SK-N-MC (cell line): Measurements from ENCODE around the gene ALDH1A2.
A peak's percentile ranks its signal among the peaks of the same experiment; 100 is the strongest.
"Not testable (repeated sequence)": the region's sequence is repeated elsewhere in the genome, so short reads cannot be mapped to it uniquely, and the experiment has no call there.

Experiments
- DNase-seq: peaks from one replicate; pipeline ENCODE4 v3.0.0-alpha.2; 2011; ENCODE audit warnings: low read depth, low spot score
- H3K27ac ChIP-seq: fragments of 200-600 bp; sonication (generic); 2 replicates; pipeline ENCODE4 v1.5.1; 2016; ENCODE audit warnings: mixed run types
- H3K36me3 ChIP-seq: fragments of 200-600 bp; sonication (generic); 2 replicates; pipeline ENCODE4 v1.6.1; 2017; ENCODE audit warnings: antibody characterized with exemption, low read length, mixed read lengths; ENCODE audit not compliant: insufficient read depth
- H3K4me3 ChIP-seq: fragments of 200-600 bp; sonication (generic); 2 replicates; pipeline ENCODE4 v1.5.1; 2016
- H3K9ac ChIP-seq: fragments of 200-600 bp; sonication (generic); 2 replicates; pipeline ENCODE4 v1.8.0; 2017; ENCODE audit warnings: mixed run types, mixed read lengths; ENCODE audit not compliant: insufficient read length
- H3K9me3 ChIP-seq: fragments of 200-600 bp; sonication (generic); 2 replicates; pipeline ENCODE4 v1.6.1; 2017; ENCODE audit warnings: low read depth, mild to moderate bottlenecking, antibody characterized with exemption, low read length, moderate library complexity, mixed read lengths
- EZH2 ChIP-seq: fragments of 200-600 bp; sonication (generic); IDR thresholded peaks from one replicate; pipeline ENCODE4 v1.6.1; 2017; ENCODE audit warnings: antibody characterized with exemption
- FOXP2 ChIP-seq: optimal IDR thresholded peaks from 2 replicates; pipeline ENCODE3; 2011; ENCODE audit warnings: mild to moderate bottlenecking, moderate library complexity; ENCODE audit not compliant: insufficient read depth; ENCODE audit errors: extremely low read length, control extremely low read depth
- POLR2AphosphoS5 ChIP-seq: IDR thresholded peaks from 2 replicates; pipeline ENCODE4 v1.6.1; 2012; ENCODE audit warnings: mild to moderate bottlenecking, low read depth, low read length, borderline replicate concordance

ALDH1A2 gene

DNA sequence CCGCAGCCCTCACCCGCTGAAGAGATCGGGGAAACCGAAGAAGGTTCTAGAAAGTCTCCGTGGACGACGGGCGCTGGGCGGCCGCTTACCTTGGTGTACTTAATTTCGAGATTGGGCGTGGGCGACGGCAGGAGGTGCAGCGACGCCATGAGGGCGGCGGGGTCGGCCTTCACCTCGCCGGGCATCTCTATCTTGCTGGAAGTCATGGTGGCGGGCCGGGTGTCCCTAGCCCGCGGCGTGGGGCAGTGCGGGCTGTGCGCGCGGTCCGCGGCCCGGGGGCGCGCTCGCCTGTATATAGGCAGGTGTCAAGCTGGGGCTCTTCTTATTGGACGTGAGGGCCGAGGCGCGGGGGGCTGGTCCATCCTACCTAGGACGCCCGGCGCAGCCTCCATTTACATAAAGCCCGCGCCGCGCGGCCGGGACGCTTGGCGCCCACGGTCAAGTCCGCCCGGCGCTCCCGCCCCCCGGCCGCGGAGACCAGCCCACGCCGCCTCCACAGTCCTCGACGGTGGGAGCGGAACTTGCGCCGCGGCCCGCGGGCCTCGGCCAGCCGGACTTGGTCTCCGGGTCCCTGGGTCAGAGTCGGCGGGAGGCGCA is at the start of gene ALDH1A2:
Gene ALDH1A2, minus strand, starts transcription at position 267 of the 597 bp plus-strand sequence. Its CDS starts 61 bp downstream, at position 206.
- TF ChIP-seq POLR2AphosphoS5 (no peak), EZH2 (peak; percentile 97)
- H3K36me3 ChIP-seq = no peaks in the 10 kb centered on the region
- H3K9me3 ChIP-seq = no peaks in the 10 kb centered on the region
- H3K4me3 ChIP-seq = no peak within 1 kb of the TSS
- DNase-seq = no peak
- no peak within 1 kb of the TSS for H3K27ac ChIP-seq
- no peak within 1 kb of the TSS for H3K9ac ChIP-seq

- Histone ChIP-seq H3K9ac (no peak overlapping the region), H3K27ac (no peak overlapping the region), H3K4me3 (no peak overlapping the region), H3K9me3 (no peaks in the 10 kb centered on the region), H3K36me3 (no peaks in the 10 kb centered on the region)
- TF ChIP-seq EZH2 (no peak), FOXP2 (no peak), POLR2AphosphoS5 (no peak)
- DNase-seq = no peak
Measured at GRCh38 chr15:58114812-58115211, 49.3 kb upstream of the ALDH1A2 start.

DNA sequence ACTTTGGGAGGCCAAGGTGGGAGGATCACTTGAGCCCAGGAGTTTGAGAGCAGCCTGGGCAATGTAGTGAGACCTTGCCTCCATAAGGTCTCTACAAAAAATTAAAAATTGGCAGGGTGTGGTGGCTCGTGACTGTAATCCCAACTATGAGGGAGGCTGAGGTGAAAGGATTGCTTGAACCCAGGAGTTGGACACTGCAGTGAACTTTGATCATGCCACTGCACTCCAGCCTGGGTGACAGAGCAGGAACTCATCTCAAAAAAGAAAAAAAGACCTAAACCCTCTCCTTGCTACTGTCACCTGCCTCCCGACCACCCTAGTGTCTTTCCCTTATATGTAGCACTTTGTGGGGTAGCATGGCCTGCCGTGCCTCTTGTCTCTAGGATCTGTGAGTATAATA is 48.9 kb upstream of the ALDH1A2 start:
- Histone ChIP-seq H3K9ac (no peak overlapping the region), H3K9me3 (no peaks in the 10 kb centered on the region), H3K4me3 (no peak overlapping the region), H3K27ac (no peak overlapping the region), H3K36me3 (no peaks in the 10 kb centered on the region)
- TF ChIP-seq EZH2 (no peak), POLR2AphosphoS5 (no peak), FOXP2 (no peak)
- no peak for DNase-seq

DNA sequence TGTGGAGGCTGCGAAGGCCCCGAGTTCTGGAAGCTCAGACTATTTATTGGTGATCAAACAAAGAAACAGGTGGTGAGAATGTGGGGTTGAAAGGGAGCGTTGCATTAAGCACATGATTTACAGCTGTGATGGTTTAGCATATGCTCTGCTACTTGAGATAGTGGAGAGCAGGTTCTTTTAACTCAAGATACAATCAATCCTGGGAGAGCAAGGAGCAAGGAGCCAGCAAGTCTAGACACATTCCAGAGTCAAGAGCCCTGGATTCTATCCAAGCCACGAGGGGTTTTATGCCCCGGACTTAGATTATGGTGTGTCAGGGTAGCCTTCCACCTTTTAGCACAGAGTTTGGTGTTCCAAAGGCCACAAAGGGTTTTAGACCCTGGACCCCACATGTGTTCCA is 47.8 kb upstream of the ALDH1A2 start:
- H3K9me3 ChIP-seq, H3K27ac ChIP-seq, H3K4me3 ChIP-seq, H3K36me3 ChIP-seq, H3K9ac ChIP-seq, DNase-seq: not testable (repeated sequence)

DNA sequence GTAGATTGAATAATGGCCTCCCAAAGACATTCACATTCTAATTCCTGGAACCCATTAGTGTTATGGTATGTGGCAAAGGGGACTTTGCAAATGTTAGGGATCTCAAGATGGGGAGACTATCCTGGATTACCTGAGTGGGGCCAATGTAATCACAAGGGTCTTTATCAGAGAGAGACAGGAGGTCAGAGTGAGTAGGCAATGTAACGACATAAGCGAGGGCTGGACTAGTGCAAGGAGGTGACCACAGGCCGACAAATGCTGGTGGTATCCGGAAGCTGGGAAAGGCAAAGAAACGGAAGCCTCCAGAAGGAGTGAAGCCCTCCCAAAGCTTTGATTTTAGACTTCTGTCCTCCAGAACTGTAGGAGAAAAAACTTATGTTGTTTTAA is 46.2 kb upstream of the ALDH1A2 start:
- no peak overlapping the region for H3K9ac ChIP-seq
- DNase-seq = no peak

GRCh38 chr15:58110999-58111717 is 45.6 kb upstream of the ALDH1A2 start:
- Histone ChIP-seq H3K36me3 (no peaks in the 10 kb centered on the region), H3K9me3 (no peaks in the 10 kb centered on the region), H3K27ac (no peak overlapping the region), H3K9ac (no peak overlapping the region), H3K4me3 (no peak overlapping the region)
- no peak for DNase-seq
- TF ChIP-seq FOXP2 (no peak), EZH2 (no peak), POLR2AphosphoS5 (no peak)

More for the DNA sequence above, 46.2 kb upstream of the ALDH1A2 start:
- TF ChIP-seq FOXP2 = no peak
- no peak for TF ChIP-seq EZH2
- no peak for TF ChIP-seq POLR2AphosphoS5
- Histone ChIP-seq H3K27ac (no peak overlapping the region), H3K9me3 (no peaks in the 10 kb centered on the region), H3K4me3 (no peak overlapping the region), H3K36me3 (no peaks in the 10 kb centered on the region)

DNA sequence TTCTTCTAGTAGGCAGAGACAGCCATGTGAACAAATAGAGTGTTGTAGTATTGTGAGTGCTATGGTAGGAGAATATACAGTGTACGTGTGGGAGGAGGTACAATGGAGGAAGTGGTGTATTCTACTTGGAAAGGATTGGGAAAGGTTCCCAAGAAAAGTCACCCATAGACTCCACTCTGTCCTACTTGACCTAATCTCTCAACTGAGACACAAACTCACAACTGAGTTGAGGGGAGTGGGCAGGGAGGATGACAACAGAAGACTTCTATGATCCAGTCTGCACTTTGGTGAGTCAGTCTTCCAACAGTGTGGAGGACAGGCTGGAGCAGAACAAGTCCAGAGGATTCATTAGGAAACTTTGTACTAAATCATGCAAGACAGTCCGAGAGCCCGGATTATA is 43.9 kb upstream of the ALDH1A2 start:
- Histone ChIP-seq H3K36me3 (no peaks in the 10 kb centered on the region), H3K9ac (no peak overlapping the region), H3K27ac (no peak overlapping the region), H3K9me3 (no peaks in the 10 kb centered on the region), H3K4me3 (no peak overlapping the region)
- TF ChIP-seq EZH2 = no peak
- no peak for DNase-seq

- no peak for TF ChIP-seq POLR2AphosphoS5
- no peak for TF ChIP-seq FOXP2
- no peak for TF ChIP-seq EZH2
- Histone ChIP-seq H3K9me3 (no peaks in the 10 kb centered on the region), H3K27ac (no peak overlapping the region), H3K9ac (no peak overlapping the region), H3K4me3 (no peak overlapping the region), H3K36me3 (no peaks in the 10 kb centered on the region)
- no peak for DNase-seq
Measured at GRCh38 chr15:58108117-58108516, 42.6 kb upstream of the ALDH1A2 start.

DNA sequence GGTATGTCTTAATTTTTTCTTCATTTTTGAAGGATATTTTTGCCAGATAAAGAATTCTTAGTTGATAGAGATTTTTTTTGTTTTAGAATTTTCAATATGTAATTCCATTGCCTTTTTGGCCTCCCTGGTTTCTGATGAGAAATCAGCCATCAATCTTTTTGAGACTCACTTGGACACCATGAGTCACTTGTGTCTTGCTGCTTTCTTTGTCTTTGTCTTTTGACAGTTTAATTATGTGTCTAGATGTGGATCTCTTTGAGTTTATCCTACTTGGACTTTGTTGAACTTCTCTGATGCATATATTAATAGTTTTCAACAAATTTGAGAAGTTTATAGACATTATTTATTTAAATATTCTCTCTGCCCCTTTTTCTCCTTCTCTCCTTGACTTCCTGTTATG is 38.0 kb upstream of the ALDH1A2 start:
- no peaks in the 10 kb centered on the region for H3K36me3 ChIP-seq
- no peak for DNase-seq
- no peak overlapping the region for H3K4me3 ChIP-seq
- no peak overlapping the region for H3K27ac ChIP-seq
- TF ChIP-seq POLR2AphosphoS5 (no peak), FOXP2 (no peak), EZH2 (no peak)
- no peaks in the 10 kb centered on the region for H3K9me3 ChIP-seq
- no peak overlapping the region for H3K9ac ChIP-seq
